Measurements from ENCODE around the gene KDM3B.

GRCh38 chr5:138453590-138453989 is 101.1 kb downstream of the KDM3B start:
- TF ChIP-seq CTCF (IDR thresholded peaks at IDR 0.05; ENCODE audit: low read depth, low read length) (no peak), POLR2A (IDR thresholded peaks at IDR 0.05; ENCODE audit: extremely low read depth, insufficient read length) (no peak), MAX (IDR thresholded peaks at IDR 0.05; ENCODE audit: low read depth, low read length) (no peak), MYC (IDR thresholded peaks at IDR 0.05; ENCODE audit: low read depth, low read length) (no peak)

Measured in NB4 (cell line).